SW480 (cell line): ENCODE data around the gene PARVG.

ENCODE experiments used
- DNase-seq: peaks from one replicate; pipeline ENCODE4 v3.0.0-alpha.2; 2016; ENCODE audit warnings: low spot score

PARVG gene

DNA sequence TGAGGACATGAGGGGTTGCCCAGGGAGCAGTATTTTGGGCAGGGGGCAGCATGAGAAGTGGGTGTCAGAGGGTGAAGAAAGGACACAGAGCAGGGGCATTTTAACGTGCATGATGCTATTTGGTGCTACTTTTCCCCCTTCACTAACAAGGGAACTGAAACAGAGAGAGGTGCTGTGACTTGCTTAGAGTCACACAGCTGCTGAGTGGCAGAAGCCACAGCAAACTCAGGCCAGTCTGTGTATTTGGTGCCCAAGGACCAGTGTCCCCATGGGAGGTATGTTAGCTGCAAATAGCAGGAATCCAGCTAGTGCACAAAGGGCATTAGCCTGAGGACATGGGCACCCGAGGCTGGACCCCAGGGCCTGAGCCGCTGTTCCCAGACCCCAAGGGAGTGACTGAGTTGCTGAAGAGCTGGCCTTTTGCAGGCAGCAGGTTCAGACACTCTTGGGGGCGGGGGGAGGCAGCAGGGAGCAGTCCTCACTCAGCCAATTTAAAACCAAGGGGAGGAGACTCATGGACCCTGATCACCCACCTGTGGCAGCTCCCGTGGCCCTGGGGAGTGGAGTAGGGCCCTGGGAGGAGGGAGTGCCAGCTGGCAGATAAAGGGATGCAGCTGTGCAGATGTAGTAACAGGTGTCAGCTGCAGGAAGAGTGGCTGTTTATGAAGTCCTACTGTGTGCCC lies 14.6 kb downstream of the PARVG start:
- no peak for DNase-seq

DNA sequence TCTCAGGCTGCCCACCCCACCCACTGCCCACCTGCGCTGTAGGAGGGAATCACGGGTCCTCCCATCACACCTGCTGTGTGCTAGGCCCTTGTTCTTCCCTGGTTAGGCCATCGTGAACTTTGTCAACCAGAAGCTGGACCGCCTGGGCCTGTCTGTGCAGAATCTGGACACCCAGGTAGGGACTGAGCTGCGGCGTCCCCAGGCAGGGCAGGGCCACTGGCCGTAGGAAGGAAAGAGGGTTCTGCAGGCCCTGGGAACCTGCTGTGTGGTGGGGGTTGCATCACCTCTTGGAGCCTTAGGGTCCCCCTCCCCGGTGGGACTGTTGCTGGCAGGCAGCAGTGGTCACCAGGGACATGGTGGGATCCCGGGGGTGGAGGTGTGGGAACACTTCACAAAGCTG lies 15.5 kb downstream of the PARVG start:
- no peak for DNase-seq

DNA sequence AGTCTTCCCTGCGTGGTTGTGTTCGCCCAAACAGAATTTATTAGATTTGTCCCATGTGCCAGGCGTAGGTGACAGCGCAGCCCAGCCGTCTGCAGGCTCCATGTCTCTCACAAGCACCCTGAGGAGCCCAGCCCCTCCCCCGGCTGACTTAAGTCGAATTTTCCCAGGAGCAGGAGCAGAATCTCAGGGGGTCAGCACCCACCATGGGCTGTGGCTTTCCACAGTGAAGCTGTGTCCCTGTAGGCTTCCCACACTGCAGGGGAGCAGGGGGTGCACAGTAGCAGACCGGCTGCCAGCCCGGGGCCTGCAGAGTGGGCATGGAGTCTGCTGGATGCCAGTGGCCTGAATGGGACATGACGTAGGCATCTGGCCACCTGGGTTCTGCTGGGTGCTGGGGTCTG lies 16.0 kb downstream of the PARVG start:
- DNase-seq = no peak

DNA sequence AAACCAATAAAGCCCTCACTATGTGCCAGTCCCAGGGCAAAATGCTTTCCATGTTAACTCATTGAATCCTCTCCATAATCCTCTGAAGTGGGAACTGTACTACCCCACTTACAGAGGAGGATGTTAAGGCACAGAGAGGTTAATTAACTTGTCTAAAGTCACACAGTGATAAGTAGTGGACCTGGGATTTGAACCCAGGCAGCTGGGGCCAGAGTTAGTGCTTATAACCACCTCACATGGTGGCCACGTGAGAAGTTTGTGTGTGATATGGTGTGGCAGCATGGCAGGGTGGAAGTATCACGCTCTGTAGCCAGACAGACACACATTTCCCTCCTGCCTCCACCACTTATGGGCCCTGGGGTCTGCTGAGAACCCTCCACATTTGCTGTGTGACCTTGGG lies 16.5 kb downstream of the PARVG start:
- DNase-seq = no peak

DNA sequence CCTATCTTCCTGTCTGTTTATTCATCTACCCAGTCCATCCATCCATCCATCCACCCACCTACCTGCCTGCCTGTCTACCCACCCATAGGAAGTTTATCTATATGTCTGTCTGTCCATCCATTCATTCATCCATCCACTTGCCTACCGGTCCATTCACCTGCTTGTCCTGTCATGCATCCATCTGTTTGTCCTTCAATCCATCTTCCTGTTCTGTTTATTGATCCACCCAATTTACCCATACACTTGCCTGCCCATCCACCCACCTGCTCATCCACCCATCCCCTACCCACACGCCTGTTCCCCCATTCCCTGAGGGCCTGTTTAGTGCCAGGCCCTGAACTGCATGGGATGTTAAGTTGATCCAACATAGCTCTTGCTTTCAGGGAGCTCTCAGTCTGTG lies 18.4 kb downstream of the PARVG start:
- no peak for DNase-seq

DNA sequence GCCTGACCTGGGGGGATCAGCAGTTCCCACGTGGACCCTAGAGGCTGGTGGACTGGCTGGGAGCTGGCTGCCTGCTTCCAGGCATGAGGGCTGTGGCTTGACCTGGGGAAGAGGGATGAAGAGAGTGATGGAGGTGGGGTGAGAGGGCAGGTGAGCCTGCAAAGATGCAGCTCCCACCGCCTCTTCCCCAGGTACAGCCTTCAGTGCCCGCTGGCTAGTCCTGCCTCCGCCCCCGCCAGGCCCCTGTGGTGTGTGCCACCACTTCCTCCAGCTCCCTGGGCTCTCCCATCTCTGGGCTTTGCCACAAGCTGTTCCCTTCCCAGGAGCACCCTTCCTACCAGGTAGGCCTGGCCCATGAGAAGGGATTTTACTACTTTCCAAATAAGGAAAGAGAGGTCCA lies 19.1 kb downstream of the PARVG start:
- no peak for DNase-seq

DNA sequence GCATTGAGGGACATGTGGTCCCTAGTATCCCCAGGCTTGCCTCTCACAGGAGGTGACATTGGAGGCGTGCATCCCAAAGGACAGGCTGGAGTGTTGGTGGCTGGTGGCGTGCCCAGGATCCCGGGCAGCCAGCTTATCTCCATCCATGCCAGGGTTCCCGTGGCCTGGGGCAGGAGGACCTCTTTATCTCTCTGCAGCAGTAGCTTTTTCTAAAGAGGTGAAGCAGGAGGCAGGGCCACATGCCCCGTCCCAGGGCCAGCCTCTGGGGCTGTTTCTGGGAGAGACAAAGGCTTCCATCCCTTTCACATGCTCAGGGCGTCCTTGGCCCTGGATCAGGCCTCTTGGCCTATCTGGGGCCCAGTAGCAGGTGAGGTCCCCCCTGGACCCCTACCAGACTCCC lies 19.7 kb downstream of the PARVG start:
- no peak for DNase-seq

DNA sequence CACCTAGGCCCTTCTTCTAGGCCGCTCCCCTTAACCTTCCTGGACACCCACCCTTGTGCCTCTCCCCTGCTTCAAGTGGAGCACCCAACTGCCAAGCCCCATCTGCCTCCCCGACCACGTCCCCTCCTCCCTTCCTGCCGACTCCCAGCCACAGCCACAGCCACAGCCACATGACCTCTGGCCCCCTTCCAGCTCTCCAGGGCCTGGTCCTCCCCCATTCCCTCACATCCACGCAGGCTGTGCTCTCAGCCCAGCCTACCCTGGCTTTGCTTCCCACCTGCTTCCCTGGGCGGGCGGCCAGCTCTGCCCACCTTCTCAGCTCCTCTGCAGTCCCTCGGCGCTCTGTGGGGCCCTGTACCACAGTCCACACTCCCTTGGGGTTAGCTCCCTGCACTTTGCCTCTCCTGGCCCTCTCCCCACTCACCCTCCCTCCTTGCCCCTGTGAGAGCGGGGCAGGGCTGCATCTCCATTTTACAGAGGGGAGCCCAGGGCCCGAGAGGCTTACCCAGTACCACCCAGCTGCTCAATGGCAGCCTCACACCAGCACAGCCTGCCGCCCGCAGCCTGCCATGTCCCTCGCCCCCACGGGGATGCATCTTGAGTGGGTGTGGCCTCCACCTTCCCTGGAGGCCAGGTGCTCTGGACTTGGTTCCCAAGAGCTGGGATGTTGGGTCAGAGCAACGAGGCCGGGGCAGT lies 20.3 kb downstream of the PARVG start:
- DNase-seq = no peak

DNA sequence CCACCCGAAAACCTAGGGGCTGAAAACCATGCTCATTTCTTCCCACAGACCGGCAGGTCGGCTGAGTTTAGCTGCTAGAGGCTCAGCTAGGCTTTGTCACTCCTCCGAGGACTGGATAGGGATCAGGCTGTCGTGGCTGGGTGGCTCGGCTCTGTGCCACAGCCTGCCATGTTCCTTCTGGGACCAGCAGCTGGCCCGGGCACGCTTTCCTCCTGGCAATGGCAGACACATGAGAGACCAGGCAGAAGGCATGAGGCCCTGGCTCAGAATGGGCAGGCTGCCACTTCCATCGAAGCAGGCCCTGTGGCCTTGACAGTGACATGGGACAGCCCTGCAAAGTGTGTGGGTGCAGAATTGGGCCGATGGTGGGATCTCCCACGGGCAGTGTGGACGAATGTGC lies 20.9 kb downstream of the PARVG start:
- no peak for DNase-seq

DNA sequence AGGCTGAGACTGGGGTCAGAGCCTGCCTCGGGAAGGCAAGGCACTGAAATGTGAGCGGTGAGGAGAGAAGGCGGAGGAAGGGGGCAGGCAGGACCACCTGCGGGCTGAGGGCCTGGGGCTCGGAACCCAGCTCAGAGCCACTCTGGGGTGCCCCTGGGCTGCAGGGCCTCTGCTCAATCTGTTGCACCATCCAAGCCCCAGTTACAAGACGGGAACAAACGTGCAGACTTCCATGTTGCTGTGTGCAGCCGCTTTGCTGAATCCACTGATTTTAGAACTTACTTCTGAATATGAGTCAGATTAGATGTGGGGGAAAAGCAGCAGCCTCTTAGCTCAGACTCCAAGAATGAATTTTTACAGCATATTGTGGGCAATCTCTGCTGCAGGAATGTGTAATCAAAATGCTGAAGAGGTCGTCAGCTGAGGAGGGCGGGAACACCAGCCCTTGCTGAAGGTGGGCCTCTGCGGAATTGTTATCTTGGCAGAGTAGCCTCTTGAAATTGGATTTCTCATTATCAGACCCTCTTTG lies 21.6 kb downstream of the PARVG start:
- DNase-seq = no peak

DNA sequence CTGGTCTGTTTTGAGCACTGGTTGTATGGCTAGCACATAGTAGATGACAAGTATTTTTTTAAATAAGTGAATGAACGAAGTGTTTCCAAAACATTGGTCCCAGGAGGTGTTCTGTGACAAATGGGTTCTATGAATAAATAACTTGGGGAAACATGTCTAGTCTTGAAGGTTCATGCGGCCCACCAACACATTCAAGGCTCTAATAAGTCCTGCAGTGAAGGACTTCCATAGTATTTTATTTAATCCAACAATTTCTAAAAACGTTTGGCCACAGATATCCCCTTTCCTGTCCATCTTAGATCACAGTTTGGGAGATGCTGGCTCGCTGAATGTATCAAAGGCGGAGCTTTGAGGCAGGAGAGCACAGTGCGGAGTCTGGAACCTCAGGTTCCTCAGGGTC lies 22.5 kb downstream of the PARVG start:
- no peak for DNase-seq

DNA sequence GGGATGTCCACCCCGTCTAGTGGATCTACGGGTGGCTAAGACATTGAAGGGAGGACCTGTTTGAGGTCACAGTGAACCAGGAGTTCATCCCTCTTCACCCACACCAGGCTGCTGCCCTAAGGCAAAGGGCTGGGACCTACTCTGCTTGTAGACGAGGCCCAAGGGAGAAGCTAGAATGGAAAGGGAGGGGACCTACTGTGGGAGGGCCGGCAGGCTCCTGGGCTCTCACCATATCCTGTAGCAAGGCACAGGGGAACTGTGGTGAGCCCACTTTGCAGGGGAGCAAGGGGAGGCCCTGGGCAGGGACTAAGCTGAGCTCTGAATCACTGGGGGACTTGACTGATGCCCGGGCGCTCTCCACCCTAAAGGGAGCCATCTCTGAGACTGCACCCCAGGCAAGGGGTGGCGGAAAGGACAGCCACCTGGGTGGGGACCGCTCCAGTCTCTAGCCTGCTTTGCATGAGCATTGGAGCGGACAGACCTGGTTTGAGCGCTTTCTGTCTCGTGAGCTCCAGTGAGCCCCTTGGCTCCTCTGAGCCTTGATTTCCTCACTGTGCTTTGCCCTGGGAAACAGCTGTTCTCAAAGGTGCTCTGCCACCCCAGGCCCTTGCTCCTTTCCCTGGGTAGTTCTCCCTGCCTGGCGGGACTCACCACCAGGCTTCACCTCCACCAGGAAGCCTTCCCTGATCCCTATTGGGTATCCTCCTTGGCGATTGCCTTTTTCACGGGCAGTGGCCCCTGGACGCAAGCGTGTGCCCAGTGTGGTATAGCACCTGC lies 24.2 kb downstream of the PARVG start:
- DNase-seq = no peak

DNA sequence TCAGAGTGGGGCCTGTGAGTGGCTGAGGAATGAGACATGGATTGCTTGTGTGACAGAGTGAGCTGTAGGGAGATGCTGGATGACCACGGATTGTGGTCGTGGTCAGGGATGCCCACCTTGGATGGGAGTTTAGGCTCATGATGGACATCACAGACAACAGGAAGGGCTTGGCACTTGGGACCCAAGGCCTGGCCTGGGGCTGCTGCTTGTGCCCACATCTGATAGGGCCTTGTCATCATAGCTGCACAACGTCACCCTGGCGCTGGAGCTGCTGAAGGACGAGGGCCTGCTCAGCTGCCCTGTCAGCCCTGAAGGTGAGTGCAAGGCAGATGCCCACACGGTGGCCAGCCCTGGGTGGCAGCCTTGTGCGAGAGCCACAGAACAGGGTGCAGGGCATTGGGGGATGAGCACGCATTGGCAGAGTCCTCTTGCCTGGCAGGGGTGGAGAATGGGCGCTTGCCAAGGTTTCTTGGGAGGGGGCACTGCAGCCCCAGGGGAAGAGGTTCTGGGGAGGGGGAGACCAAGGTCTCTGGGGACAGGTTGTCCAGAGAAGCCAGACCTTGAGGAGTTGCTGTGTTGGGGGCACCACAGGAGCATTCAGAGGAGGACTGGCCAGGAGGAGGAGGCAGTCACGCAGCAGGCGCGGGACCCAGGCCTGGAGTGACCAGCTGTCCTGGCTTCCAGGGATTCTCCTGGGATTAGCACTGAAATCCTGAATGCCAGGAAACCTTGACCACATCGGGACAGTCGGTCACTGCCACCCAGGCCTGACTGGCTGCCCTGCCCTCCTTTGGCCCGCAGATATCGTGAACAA lies 25.0 kb downstream of the PARVG start:
- DNase-seq = no peak

DNA sequence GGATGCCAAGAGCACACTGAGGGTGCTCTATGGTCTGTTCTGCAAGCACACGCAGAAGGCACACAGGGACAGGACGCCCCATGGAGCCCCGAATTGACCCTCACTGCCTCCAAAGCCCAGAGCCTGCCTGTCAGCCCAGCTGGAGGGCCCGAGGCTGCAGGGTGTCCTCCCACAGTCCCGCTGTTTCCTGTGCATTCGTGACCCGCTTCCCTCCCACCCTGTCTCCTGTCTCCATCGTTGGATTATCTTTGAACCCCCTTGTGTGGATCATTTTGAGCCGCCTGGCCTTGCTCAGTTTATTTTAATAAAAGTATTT lies 25.6 kb downstream of the PARVG start:
- no peak for DNase-seq

DNA sequence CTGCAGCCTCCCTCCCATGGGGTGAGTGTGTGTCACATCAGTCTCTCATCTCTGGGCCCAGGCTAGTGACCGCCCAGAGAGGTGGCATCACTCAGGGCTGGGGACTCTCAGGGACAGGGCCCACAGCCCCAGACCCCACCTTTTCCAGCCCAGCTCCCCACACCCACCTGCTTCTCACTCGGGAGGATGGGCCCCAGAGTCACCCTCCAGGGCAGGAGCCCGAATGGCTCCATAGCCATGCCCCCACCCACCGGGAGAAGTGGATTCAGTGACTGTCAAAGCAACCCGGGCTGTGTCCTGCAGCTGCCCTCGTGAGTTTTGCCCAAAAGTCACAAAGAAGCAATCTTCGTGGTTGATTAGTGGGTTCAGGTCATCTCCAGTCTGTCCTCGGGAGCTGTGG lies 26.0 kb downstream of the PARVG start:
- no peak for DNase-seq

DNA sequence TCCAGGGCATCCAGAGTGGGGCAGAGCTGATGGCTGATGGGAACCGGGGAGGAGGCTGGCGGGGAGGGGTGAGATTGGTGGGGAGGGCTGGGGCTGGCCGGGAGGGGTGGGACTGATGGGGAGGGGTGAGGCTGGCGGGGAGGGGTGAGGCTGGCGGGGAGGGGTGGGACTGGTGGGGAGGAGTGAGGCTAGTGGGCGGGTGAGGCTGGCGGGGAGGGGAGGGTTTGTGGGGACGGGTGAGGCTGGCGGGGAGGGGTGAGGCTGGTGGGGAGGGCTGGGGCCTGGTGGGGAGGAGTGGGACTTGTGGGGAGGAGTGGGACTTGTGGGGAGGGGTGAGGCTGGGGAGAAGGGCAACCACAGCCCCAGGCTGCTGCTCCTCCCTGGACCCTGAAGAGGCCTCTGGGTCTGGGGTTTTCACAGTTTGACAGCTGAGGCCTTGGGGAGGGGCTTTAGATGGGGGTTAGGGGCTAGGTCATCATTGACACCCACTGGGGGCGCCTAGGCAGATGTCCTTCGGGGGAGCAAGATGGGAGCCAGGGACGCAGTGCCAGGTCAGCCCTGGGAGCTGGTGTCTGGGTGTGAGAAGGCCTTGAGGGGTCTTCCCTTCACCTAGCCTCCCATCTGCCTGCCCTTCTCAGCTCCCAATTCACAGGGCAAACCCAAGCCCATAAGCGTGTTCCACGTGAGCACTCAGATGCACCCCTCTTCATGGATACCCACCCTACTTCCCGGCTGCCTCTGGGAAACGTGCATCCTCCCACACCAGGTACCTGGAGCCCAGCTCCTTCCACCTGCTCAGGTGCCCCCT lies 26.7 kb downstream of the PARVG start:
- no peak for DNase-seq

DNA sequence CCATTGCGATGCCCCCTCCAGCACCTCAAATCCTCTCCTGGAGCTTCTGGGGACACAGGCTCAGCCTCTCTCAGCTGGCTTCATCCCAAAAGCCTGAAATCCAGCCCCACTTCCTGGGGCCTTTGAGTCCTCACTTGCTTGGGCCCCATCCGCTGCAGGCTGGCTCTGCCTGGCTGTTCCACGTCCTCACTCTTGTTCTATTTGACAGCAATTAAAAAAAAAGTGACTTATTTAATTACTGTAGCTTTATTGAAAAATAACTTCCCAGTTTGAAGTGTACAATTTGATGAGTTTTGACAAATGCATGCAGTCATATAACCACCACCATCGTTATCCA lies 27.2 kb downstream of the PARVG start:
- no peak for DNase-seq

DNA sequence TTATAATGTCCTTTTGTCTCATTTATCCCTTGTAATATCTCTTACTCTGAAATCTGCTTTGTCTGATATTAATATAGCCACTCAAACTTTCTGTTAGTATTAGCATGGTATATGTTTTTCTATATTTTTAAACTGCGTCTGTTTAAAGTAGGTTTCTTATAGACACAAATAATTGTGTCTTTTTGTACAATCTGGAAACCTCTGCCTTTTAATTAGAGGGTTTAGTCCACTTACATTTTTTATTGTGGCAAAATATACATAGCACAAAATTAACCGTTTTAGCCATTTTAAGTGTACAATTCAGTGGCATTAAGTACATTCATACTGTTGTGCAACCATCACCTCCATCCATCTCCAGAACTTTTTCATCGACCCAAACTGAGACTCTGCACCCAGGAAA lies 28.6 kb downstream of the PARVG start:
- DNase-seq = no peak

DNA sequence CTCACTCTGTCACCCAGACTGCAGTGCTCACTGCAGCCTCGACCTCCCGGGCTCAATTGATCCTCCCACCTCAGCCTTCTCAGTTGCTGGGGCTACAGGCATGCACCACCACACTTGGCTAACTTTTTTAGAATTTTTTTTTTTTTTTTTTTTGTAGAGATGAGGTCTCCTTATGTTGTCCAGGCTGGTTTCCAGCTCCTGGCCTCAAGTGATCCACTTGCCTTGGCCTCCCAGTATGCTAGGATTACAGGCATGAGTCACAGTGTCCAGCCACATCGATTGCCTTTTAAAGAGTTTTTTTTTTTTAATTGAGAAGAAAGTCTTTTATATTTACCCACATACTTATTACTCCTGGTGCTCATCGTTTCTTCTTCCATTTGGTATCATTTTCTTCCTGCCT lies 30.0 kb downstream of the PARVG start:
- DNase-seq = no peak

DNA sequence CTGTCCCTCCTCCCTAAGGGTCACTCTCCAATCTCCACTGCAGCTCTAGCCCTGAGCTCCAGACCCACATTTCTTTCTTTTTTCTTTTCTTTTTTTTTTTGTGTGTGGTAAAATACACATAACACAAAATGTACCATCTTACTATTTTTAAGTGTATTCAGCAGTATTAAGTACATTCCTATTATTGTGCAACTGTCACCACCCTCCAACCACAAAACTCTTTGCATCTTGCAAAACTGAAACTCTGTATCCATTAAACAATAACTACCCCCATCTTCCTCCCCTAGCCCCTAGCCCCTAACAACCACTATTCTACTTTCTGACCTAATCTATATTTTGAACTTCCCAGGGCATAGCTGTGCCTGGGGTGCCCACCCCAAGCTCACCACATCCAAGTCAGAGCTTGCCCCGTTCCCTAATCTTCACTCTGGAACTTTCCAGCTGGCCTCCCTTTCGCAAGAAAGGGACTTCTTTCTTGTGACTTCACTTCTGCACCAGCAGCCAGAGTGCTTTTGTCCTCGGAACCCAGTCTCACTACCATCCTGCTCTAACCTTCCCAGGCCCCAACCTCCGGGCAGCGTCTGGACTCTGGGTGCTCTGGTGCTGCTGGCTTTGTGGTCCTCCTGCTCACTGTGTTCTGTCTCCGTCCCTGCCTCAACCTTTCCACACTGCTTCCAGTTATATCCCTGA lies 30.7 kb downstream of the PARVG start:
- DNase-seq = no peak
